Activated CD8-positive, alpha-beta memory T cell treated with anti-CD3 and anti-CD28 coated beads for 4 hours (primary cell): ENCODE data around the gene TMC3.
"Not testable (repeated sequence)": the region's sequence is repeated elsewhere in the genome, so short reads cannot be mapped to it uniquely, and the experiment has no call there.

Experiments used
- DNase-seq, 2 donors: peaks; one replicate each; pipeline ENCODE4 v3.0.0-alpha.2; 2020; ENCODE audit warnings: low read depth in 2 of 2

Gene TMC3

DNA sequence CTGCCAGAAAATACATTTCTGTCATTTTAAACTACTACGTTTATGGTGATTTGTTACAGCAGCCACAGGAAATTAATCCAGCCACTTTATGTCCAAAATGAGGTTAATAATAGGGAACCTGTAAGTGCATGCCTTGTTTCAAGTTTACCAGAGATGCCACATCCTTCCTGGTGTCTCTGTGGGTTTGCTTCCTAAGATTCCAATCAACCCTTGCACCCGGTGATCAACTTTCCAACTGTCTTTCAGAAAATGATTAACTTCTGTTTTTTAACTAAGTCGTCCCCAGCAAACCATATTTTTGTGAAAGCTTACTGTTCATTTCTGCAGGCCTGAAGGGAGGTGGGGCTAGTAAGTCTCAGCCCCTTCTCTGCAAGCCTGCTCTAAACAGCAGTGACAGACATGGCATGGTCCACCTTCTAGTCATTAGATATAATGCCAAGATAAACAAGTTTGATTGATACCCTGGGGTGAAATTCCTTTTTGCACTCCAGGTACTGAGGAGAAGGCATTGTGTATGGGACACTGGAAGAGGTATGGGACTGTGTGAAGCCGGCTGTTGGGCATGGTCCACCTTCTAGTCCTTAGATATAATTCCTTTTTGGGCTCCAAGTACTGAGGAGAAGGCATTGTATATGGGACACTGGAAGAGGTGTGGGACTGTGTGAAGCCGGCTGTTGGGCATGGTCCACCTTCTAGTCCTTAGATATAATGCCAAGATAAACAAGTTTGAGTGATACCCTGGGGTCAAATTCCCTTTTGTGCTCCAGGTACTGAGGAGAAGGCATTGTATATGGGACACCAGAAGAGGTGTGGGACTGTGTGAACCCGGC is 11.1 kb upstream of the TMC3 start:
- no peak for DNase-seq

DNA sequence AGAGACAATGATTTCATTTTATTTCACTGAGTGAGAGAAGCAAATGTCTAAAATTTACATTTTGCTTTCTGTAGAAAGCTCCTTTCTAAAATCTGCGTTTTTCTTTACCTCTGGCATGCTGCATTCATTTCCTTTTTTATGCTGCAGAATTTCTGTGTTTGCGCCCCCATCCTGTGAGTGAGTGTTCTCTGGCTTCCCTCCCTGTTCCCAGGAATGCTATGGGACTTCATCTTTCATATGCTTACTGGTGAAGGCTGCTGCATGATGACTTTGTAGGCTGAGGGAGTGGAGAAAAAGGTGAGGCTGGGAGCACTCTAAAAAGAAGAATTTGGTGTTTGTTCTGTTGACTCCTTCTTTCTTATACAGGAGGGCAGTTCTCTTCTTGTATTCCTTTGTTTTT is 7.7 kb upstream of the TMC3 start:
- no peak for DNase-seq

DNA sequence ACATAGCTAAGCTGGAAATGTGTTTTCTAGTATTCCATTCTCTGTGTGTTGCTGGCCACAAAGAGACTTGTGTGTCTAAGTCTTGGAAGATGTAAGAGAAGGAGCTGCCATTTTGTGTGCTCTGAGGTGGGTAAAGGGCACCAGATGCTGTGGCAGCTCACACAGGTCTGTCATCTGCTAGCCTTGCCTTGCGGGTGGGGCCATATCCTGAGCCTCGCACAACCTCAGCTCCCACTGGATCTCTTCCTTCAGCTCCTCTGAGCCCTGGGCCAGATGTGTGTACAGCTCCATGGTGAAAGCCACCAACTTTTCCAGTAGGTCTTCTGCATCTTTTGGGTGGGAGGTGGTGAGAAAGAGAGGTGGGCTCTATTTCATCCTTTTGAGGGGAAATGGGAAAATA is 6.7 kb upstream of the TMC3 start:
- DNase-seq, result no peak

DNA sequence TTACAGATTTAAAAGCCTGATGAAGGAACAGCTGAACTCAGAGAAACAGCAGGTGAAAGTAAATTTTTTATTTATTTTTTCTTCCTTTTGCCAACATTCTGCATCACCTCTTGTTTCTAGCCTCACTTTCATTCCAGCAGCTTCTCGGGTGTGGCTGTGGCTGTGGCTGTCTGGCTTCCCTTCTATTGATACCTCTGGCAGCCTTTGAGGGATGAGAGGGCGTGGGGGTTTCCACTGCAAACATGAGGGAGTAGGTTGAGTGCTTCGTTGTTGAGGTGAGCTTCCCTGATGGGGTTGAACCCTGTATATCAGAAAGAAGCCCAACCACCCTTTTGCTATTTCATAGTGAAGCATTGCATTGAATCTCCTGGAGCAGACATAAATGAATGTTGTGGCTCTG is 6.2 kb upstream of the TMC3 start:
- no peak for DNase-seq

DNA sequence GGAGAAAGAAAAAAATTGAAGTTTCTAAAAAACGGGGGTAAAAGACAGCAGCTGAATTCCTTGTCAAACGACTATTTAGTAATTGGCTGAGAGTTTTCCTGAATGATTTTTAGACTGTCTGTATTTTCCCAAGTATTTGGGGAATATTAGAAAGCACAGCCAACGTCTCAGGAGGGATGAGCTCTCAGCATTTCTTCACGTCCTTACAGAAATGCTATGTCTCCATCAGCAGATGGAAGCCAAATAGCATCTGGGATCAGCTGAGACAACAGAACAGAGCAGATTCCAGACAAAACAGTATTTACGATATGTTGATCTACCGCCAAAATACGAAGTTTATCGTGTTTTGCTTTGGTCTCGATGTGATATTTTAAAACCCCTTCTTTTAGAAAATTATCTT is 5.3 kb upstream of the TMC3 start:
- DNase-seq, result no peak

DNA sequence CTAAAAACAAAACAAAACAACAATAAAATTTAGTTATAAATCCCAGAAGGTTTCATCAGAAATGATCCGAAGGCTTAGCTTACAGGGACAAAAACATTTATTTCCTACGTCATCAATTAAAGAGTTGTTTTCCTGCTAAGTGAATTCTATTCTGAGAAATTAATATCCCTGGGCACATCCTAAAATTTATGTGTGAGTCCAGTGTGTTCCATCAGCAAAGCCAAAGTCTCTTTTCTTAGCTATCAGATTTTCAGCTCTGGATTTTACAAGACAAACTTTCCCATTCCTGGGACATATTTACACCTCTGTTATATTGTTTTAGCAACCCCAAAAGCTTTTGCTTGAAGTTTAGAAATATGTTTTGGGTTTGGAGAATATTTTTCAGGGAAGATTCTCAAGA is 4.4 kb upstream of the TMC3 start:
- no peak for DNase-seq

DNA sequence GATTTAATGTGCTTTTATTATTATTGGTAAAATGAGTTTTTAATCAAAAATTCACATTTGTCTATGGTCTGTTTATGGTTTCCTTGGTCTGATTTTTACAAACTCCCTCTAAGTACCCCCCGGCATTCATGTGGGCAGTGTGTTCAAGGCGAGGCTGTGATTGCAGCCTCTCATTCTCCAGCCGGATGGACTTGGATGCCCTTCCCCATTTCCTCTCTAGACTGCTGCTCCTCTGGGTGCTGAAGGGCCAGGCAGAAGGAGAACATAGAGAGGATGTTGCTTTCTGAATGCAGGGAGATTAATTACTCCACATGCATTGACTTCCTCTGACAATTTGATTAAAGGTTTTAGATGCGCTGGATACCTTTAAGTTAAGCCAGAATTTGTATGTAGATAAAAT is 3.9 kb upstream of the TMC3 start:
- no peak for DNase-seq

DNA sequence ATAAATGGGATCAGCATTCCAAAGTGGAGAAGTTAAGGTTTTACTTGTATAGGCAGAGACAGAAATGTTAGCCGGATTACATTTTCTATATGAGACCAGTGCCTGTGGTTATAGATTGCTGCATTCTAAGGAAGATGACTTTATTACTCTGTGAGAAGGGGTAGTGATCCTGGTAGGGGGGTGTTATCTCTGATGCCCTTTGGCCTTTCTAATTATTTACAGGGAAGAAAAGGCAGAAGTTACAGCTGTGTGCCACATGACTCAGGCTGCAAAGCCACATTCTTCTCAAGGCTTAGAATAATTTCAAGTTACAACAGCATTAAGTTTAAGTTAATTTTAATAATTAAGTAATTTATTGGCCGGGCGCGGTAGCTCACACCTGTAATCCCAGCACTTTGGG is 2.2 kb upstream of the TMC3 start:
- DNase-seq, result no peak

DNA sequence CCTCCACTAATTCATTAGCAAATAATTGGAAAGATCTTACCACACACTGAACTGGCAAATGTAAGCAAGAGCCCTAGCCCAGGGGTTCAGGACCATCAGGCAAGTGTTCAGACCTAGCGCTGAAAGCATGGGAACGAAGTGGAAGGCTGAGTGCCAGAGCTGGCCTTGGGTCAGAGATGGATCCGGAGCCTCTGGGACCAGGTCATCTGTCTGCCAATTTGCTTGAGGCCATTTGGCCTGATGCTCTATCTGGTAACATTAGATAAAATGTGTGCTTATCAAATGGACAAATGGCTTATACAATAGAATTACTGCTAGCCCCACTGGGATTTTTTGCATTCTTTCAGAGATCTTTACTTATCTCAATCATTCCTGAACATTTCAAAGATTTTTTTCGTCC is 1.4 kb upstream of the TMC3 start:
- no peak for DNase-seq

DNA sequence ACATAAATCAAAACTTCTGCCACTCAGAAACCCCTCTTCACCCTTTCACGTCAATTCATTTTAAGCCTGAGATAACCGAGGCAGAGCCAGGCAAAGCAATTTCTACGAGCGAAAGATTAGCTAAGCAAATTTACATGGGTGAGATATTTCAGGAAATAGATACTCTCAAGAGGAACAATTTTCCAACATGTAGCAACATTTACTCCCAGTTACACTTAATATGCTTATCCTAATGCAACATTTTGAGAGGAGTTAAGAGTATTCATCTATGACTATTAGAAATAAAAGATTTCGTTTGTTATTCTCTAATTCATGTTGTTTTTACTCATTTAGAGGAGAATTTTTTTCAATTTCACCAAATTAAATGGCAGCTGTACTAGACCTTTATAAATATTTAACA is 837 bp downstream of the TMC3 start:
- DNase-seq, result no peak

DNA sequence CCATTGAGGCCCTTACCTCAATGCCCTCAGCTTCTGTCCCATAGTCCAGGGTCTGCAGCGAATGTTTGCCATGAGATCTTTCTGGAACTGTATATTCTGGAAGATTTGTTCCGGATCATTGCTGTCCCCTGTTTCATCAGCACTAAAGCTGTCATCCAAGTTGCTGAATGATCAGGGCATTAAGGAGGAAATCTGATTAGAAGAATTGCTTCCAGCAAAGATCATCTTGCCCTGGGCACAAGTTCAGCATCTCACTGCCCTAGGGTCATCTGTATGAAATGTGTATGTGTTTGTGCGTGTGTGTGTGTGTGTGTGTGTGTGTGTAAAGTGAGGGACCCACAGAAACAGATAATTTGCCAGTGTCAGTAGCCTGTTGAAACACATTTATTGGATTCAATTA is 1.4 kb downstream of the TMC3 start:
- DNase-seq, result no peak

DNA sequence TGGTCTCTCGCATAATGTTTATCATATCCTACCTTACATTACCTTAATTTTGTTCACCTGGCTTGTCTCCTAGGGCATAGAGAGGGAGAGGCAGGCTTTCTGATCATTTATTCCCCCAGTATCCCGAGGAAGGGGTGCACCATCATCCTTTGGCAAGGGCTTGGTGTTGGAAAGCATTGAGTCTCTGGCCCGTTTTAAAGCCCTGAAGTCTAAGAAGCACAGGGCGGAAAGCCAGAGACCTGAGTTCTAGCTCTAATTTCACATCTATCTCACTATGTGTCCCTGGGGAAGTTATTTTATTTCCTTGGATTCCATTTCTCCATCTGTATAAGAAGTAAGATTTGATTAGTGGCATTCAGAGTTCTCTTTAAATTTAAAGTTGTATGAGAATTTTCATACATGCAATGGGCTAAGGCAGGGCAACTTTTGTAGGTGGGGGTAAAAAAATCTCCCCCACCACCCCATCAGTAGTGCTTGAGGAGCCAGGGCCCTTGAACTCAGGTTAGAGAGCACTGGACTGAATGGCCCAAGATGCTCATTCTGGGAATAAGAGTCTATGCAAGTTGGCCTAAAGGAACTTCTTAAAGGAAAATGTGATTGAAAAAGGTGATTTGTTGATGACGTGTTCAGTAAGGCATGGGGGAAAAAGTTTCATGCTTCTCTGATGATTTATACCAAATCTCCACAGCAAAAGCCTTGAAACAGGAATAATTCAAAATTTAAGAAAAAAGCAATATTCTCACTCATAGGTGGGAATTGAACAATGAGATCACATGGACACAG is 10.1 kb downstream of the TMC3 start:
- no peak for DNase-seq

DNA sequence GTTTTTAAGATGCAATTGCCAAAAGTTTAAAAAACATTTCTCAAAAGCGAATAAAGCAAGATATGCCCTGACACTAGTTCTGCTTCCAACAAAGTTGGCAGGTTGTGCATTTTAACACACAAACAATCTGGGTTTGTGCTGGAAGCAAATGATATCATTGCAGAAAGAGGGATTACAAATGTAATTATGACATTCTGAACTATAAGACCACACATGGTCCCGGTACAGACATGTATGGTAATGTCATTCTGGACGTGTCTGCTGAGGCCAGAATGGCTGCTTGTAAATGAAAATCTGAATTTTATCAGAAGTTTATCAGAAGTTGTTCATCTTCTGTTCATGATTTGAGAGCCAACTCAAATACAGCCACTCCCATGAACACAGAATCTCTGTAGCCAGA is 10.7 kb downstream of the TMC3 start:
- DNase-seq, result no peak

DNA sequence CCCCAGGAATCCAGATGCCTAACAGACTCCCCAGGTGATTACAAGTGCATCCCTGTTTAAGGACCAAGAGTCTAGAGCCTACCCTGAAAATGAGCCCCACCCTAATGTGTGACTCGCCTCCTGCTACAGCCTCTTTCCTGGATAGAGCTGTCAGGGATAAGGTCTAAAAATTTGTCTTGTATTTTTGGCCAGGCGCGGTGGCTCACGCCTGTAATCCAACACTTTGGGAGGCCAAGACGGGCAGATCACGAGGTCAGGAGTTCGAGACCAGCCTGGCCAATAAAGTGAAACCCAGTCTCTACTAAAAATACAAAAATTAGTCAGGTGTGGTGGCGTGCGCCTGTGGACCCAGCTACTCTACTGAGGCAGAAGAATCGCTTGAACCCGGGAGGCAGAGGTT is 11.2 kb downstream of the TMC3 start:
- DNase-seq, result no peak

DNA sequence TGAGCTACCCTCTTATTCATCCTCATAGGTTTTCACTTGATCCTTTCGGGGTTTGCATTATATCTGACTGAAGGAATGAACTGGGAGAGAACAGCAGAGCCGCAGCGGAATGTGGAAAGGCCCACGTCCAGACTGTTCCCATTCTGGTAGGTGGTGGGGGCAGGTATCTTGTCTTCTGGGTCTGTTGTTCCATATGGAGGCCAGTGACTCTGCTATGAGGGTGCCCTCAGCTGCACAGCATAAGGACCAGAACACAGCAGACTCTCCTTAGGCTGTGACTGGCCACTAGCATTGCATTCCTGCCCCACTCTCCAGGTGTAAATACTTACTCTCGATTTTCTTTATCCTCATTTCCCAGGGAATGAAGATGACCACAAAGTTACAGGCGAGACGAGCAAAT is 12.1 kb downstream of the TMC3 start:
- DNase-seq, result no peak

DNA sequence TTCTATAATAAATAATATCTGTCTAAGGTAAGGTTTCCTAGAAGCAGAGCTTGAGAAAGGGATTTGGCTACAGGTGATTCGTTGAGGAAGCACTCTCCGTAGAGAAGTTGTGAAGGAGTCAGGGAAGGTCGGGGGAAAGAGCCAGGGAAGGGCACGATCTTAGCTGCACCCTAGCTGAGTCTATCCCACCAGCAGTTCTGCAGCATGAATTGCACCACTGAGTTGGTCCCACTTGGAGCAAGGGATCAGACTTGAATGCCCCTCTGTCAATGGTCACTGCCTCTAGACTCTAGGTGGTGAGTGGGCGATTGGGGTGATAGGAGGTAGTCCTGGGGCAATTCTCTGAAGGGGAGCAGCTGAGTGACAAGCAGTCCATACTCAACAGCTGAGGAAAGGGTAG is 13.5 kb downstream of the TMC3 start:
- no peak for DNase-seq

DNA sequence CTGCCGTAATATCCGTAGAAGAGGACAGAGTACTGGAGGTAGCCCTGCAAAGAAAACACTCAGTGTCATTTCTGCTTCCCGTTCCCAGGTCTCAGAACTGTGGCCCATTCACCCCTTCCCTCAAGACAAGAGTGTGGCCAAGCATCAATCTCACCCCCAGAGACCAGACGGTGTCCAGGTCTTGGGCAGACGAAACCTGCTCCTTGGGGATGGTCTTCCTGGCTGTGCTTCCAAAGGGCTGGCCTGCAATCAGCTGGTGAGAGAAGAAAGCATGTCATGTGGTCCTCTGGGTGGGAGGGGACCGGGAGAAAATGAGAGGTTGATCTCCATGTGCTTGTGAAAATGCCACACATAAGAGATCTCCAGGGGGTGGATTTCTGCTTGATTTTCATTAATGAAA is 15.8 kb downstream of the TMC3 start:
- no peak for DNase-seq

DNA sequence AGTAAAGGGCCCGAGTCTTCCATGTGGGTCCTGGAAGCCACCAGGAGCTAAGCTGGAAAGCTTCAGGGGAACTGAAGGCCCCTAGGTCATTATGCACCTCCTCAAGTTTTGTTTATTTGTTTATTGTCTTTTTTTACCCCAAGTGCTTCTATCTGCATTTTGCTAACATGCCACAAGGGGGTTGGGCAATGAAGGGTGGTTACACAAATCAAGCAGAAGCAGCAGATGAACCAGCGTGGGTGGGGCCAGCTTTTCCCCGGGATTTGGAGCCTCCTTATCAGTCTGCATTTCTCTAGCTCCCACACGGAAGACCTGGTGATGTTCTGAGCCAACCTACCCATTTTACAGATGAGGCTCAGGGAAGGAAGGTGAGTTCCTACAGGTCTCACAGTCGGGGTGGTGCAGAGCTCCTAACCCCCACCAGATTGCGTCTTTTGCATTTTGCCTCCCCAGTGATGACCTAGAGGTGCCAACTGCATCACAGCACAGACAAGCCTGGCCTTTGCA is 16.8 kb downstream of the TMC3 start:
- DNase-seq, result no peak

DNA sequence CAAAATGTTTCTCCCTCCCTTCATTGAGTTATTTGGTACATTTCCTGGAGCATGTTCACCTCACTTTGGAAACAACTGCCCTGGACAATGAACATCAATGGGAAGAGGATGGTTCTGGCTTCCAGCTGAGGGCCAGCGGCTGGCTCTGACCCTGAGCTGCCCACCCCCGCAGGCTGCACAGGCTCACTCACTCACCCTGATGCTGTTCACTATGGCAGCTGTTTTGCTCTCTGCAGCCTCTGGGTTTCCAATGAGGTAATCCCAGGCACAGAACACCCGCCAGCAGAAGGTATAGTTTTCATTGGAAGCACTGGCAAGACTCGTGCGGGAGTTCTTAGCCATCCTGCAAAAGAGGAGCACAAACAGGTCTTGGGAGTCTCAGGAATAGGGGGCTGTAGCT is 17.8 kb downstream of the TMC3 start:
- no peak for DNase-seq

DNA sequence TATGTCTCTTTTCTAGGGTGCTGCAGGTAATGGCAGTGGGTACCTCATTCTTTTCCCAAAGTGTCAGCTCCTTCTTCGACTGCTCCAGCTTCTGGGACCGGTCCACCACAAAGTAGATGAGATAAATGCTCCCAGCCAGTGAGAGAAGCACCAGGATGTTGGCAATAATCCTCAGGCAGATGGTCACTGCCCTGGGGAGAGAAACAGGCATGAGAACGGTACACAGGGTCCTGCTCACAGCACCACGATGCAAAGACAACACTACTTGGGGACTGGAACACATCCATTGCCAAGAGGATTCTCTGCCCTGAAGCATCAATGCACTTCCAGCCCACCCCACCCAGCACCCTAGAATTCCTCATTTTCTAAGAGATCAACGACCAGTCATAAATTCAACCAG is 22.4 kb downstream of the TMC3 start:
- DNase-seq, result no peak

DNA sequence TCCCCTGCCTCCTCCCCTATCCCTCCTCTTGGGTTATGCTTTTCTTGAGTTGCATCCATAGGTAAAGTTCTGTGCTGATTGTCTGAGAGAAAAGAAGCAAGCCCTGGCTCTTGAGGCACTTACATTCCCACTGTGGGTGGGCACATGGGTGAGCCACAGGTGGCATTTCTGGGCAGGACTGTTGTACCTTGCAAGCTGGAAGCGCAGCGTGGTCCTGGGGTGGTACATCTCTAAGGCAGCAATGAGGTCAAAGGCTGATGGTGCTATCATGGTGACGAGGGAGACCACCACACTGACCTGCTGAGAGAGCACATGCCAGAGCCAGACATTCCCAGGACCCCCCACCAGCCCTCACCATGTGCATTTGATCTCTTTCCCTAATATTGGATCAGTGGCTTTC is 24.7 kb downstream of the TMC3 start:
- DNase-seq, result no peak

DNA sequence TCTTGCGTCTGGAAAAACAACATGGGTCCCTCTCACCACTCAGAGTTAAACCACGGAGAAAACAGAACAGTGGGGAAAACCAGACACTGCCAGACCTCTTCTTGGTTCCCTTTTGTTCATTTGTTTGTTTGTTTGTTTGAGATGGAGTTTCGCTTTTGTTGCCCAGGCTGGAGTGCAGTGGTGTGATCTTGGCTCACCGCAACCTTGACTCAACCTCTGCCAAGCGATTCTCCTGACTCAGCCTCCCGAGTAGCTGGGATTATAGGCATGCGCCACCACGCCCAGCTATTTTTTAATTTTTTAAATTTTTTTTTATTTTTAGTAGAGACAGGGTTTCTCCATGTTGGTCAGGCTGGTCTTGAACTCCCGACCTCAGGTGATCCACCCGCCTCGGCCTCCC is 25.3 kb downstream of the TMC3 start:
- DNase-seq, result not testable (repeated sequence)

DNA sequence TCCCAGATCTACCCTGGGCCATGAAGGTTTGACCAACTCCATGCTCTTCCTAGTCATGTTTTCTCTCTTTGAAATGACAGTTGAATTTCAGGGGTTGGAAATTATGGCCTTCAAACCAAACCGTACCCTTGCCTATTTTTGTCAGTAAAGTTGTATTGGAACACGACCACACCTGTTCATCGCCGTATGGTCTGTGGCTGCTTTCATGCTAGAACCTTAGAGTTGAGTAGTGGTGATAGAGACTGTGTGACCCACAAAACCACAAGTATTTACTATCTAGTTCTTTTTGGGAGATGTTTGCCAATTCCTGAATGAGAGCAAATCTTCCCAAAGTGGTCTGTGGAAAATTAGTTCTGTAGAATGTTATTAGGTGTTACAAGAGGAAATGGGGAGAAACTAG is 26.1 kb downstream of the TMC3 start:
- no peak for DNase-seq
